Activated CD4-positive, alpha-beta T cell treated with anti-CD3 and anti-CD28 coated beads for 48 hours (primary cell): ENCODE results near the gene GPR21.

ENCODE experiments used
- DNase-seq: peaks from one replicate; pipeline ENCODE4 v3.0.0-alpha.2; 2020

GPR21 gene

GRCh38 chr9:123034881-123035510 lies 1.5 kb downstream of the GPR21 start:
- no peak for DNase-seq

- no peak for DNase-seq
Observed at GRCh38 chr9:123035791-123036190, 2.3 kb downstream of the GPR21 start.

DNA sequence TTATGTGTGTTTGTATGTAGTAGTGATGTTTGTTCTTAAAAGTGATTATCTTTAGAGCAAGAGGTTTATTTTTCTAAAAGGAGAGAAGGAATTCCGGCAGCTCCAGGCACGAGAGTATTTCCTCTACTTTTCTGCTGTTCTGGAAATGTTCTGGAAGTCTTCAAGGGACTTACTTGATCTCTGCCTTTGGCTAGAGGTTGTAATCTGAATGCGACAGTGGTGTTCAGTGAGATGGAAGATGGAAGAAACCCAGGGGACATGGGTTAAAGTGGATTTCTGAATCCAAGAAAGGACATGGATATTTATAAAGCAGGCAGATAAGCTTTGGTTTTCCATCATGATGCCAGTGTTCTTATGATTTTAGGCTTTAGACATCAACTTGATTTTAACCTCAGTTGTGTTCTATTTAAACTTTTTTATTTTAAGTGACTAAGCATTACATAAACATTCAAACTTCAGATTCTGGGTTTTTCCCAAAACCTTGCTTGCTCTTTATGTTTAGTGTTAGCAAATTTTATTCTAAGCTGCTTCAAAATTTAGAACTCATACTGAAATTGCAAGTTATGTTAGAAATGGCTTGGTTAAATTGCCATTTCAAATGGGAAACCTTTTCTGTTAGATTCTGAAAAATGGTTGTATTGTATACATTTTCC lies 3.6 kb downstream of the GPR21 start:
- DNase-seq = no peak

GRCh38 chr9:123039617-123040219 lies 6.3 kb downstream of the GPR21 start:
- no peak for DNase-seq

DNA sequence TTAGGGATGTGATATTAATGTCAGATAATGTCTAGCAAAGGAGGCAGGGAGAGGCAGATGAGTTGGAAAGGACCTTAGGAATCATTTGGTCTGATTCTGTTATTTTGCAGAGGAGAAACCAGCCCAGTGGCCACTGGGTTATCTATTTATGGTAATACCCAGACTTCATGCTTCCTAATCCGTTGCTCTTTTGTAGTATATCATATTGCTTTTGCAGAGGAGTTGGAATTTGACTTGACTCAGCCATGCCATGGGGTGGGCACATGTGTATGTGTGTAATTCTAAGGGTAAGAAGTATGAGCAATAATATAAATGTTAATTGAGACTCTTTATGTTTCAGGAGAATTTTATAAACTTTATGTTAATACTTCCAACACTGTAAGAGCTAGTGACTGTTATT lies 7.3 kb downstream of the GPR21 start:
- DNase-seq = no peak

DNA sequence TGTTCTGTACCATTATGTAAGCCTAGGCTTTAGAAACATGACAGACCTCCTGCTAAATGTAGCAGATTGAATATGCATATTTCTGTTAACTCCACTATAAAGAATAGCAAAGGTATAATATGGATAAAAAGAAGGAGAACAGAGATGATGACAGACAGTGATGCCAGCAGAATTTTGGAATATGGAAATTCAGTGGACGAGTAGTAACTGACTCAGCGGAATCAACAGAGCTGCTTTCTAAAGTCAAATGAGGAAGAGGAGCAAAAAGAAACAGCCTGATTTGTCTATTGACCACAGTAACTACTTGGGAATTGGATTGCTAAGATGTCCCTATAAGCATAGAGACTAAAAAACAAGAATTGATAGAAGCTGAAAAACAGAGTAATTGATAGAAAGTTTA lies 8.0 kb downstream of the GPR21 start:
- DNase-seq = no peak

DNA sequence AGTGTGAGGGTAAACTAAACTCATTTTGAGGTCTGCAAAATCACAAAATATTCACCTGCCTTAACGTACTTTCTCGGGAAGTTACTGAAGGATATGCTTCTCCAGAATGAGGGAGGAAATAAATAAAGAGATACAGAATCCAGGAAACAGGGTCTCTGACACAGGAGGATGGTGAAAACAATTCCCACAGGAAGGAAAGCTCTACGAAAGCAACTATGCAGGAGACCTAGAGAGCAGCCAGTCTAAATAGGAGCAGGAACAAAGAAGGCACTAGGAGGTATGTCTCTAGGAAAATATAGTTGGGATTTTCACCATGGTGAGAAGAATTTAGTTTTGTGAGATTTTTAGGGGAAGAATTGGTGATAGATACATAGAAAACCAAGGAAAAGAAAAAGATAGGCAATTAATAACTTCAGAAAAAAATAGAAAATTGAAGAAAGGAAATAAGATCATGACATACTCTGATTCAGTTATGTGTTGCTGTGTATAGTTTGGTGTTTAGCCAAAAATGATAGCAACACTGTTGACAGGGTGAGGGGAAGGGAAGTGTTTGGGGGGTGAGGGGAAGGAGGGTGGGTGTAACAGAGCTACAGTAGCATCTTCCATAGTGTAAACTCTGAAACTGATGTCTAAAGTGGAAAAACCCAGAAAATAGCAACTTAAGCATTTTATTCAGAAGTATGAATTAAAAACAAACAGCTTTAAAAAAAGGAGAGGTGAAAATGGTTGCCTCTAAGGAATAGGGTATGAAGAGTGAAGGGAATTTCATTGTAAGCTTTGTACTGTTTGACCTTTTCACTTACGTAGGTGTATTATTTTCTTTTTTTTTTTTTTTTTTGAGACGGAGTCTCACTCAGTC lies 9.8 kb downstream of the GPR21 start:
- DNase-seq = no peak

DNA sequence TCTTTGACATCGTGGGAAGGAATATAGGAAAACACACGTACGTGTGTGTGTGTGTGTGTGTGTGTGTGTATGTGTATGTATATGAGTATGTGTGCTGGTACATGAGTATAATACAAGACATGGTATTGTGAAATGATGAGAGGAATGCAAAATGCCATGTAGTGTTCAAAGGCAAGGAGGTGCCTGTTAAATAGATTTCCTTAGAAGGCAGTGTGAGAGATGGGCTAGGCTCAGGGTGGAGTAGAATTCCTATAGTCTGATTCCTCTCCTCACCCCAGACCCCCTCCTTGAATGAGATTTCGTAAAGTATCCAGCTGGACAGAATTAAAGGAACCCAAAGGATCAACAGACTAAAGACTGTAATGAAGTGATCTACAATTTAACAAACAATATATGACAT lies 11.1 kb downstream of the GPR21 start:
- no peak for DNase-seq

DNA sequence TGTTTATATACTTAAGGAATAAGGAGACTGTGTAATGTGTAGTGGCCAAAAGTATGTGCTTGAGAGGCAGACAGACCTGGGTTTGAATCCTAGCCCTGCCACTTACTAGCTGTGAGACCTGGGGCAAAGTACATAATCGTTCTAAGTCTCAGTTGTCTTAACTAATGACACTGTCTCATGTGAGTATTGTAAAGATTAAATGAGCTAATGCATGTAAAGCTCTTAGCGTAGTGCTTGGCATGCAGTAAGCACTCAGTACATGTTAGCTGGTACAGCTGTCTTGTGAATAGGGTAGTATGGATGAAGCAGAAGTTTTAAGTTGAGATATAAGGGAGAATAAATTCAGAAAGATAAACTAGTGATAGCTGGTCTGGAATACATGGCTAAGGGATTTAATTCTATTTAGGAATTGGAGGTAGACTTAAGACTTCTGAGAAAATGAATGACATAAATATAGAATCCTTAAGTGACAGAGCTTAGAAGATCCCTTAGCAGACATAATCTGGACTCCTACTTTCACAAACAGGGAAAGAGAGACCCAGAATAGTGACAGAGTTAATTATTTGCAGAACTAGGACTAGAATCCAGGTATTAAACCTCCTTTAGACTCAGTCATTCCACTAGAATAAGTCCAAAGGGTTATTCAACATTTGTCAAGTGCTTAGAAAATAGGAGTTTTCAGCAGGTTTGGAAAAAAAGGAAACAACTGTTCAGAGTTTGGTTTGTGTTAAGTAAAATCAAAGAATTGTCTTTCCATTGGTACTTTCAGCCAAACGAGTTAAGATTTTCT lies 13.1 kb downstream of the GPR21 start:
- DNase-seq = no peak

DNA sequence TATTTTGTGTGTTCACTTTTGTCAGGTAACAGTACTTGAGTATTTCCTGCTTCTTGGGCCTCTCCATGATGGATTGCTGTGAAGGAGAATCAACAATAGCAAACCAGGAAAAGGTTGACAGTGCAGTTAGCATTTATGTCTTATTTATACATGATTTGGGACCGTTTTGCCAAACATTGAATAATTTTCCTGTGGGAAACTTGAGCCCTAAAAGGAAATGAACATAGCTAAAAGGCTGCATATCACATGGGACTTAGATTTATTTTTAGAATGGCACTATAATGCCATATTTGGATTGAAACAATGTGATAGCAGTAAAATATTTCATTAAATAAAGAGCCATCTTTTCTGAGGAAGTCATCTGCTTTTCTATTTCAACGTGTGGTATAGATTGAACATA lies 15.3 kb downstream of the GPR21 start:
- DNase-seq = no peak

DNA sequence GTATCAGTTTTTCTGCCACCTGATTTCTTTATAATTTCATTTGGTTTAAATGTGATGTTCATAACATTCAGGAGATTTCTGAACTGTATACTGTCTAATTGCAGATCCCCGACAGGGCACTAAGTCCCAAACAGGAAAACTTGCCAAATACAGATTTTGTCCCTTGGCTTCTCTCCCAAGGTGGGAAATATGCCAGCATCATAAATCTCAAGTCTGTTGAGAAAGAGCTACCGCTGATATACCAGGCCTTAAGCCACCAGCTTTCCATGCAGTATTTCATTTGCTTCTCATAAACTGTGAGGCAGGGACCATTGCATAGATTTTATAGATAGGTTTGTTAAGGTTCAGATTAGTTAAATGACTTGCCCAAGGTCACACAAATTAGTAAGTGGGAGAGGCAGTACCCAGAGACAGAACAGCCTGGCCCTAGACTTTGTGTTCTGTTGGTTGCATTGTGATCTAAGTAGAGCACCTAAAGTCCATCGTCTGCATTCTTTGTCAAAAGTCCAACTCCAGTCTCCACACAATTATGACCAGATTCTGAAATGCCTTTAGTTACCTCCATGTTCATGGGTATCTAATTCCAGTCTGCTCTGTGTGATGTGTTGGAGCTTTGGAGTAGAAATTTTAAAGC lies 16.2 kb downstream of the GPR21 start:
- no peak for DNase-seq

GRCh38 chr9:123053046-123053445 lies 19.6 kb downstream of the GPR21 start:
- no peak for DNase-seq

- DNase-seq = no peak
Observed at GRCh38 chr9:123053711-123054110, 20.2 kb downstream of the GPR21 start.

DNA sequence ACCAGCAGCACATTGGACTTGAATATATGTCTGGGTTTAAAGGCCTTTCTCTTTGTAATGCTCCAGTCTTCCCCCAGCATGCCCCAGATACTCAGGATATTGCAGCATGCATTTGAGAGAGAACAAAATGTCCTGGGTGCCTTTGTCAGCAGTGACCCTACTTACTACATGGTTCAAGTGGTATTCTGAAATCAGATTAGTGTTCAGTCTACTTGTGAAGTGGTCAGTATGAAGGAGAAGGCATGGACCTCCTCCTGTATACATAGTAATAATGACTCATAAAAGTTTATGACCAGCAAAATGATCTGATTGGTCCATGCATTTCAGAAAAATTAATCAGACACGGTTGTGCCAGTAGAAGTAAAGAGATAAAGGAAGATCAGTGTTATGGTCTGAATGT lies 25.4 kb downstream of the GPR21 start:
- no peak for DNase-seq

- no peak for DNase-seq
Observed at GRCh38 chr9:123059472-123060220, 26.2 kb downstream of the GPR21 start.

DNA sequence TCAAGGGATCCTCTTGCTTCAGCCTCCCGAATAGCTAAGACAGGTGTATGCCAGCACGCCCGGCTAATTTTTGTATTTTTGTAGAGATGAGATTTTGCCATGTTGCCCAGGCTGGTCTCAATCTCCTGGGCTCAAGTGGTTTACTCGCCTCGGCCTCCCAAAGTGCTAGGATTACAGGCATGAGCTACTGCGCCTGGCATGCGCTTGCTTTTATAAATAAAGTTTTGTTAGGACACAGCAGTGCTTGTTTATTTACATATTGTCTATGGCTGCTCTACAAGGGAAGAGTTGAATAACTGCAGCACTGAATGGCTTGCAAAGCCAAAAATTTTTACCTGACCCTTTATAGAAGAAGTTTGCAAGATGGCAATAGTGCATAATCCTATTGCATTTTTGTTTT lies 27.7 kb downstream of the GPR21 start:
- DNase-seq = no peak

GRCh38 chr9:123062351-123063176 lies 29.1 kb downstream of the GPR21 start:
- no peak for DNase-seq

- no peak for DNase-seq
Observed at GRCh38 chr9:123063177-123063598, 29.7 kb downstream of the GPR21 start.

DNA sequence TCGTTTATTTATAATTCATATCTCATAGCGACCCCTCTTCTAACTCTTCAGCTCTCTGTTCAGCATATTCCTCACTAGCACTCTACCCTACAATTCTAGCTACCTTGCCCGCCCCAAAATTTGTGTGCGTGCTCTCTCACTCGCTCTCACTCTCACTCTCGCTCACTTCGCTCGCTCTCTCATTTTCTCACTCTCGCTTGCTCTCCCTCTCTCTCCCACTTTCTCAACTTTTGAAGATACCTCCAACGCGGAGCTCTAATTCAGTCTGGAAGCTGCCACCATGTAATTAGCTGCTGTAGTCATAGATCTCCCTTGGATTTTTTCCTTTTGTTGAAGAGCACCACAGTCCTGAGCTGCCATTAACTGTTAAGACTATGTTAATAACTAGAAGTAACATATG lies 30.4 kb downstream of the GPR21 start:
- DNase-seq = no peak

- no peak for DNase-seq
Observed at GRCh38 chr9:123064716-123065115, 31.2 kb downstream of the GPR21 start.

DNA sequence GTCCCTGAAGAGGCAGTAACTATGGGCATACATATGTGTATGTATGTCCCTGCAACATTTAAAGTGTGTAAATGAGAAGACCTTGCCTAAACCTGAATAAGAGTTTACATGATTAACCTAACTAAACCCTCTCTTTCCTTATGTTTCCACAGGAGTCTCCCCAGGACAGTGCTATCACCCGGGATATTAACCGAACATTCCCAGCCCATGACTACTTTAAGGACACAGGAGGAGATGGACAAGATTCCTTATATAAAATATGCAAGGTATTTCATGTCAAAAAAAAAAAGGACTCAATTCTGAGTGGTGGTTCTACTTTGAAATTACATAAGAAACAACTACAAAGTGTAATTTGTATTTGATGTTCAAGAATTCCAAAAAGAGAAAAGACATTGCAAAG lies 31.7 kb downstream of the GPR21 start:
- no peak for DNase-seq
